Kidney epithelial cell (primary cell): ENCODE data around the gene NUCKS1. TPM values are rescaled to one million over a fixed set of nuclear protein-coding genes. Genes with fewer than 3 reads are reported as not detected.
A peak's percentile ranks its signal among the peaks of the same experiment; 100 is the strongest.

Source experiments
- DNase-seq: peaks from one replicate; pipeline ENCODE4 v3.0.0-alpha.2; 2010; ENCODE audit warnings: low read depth
- H3K27me3 ChIP-seq: 2 replicates; pipeline ENCODE4 v1.6.0; 2011; ENCODE audit warnings: low read length; ENCODE audit not compliant: control insufficient read depth, insufficient read depth
- H3K36me3 ChIP-seq: 2 replicates; pipeline ENCODE4 v1.5.1; 2011; ENCODE audit warnings: low read length; ENCODE audit not compliant: control insufficient read depth, insufficient read depth
- H3K4me3 ChIP-seq: 2 replicates; pipeline ENCODE4 v1.5.1; 2011; ENCODE audit warnings: low read depth, mild to moderate bottlenecking, control low read depth, low read length
- total RNA-seq: library from RNA; depleted of rRNA; stranded (reverse); fragments of >200 nt; gene quantifications from 2 replicates; pipeline ENCODE4 v1.2.3, GENCODE V29; 2015
- TF ChIP-seq, protein P1 (sequence below): IDR thresholded peaks from 2 replicates; pipeline ENCODE4 v1.5.1; 2011; ENCODE audit warnings: mild to moderate bottlenecking, moderate library complexity, low read length, control low read depth, inconsistent platforms; ENCODE audit not compliant: insufficient read depth, poor library complexity, severe bottlenecking

NUCKS1 gene
- total RNA-seq, 1 donor from 2014 or later, result 72.6 TPM

DNA sequence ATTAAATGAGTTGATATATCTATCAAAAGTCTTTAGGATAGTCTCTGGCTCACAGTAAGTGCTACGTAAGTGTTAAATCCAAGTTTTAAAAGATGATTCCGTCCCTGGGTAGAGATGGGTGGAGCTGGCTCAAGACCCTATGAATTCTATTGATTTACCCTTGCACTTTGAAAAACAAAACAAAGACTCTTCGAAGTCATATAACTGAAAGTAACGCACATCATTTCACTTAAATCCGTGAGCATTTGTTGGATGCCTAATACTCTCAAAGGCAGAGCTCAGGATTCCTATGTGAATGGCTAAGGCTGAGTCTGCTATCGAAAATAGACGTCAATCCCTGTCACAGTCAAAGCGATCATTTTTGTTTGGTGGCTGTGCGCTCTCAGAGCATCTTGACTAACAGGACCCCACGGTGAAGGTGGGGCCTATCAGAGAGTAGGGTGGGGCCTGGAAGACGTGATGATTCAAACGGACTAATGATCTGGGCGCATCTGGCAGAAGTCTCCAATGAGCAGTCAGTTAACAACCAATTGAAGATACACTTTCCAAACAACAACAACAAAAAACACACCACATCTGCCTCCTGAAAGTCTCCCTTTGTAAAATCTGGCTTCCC lies 1.2 kb upstream of the NUCKS1 start:
- no peaks in the 10 kb centered on the region for H3K36me3 ChIP-seq
- H3K4me3 ChIP-seq, result no peak overlapping the region
- no peaks in the 10 kb centered on the region for H3K27me3 ChIP-seq
- no peak for DNase-seq
- TF ChIP-seq, protein P1, sequence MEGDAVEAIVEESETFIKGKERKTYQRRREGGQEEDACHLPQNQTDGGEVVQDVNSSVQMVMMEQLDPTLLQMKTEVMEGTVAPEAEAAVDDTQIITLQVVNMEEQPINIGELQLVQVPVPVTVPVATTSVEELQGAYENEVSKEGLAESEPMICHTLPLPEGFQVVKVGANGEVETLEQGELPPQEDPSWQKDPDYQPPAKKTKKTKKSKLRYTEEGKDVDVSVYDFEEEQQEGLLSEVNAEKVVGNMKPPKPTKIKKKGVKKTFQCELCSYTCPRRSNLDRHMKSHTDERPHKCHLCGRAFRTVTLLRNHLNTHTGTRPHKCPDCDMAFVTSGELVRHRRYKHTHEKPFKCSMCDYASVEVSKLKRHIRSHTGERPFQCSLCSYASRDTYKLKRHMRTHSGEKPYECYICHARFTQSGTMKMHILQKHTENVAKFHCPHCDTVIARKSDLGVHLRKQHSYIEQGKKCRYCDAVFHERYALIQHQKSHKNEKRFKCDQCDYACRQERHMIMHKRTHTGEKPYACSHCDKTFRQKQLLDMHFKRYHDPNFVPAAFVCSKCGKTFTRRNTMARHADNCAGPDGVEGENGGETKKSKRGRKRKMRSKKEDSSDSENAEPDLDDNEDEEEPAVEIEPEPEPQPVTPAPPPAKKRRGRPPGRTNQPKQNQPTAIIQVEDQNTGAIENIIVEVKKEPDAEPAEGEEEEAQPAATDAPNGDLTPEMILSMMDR, result no peak

DNA sequence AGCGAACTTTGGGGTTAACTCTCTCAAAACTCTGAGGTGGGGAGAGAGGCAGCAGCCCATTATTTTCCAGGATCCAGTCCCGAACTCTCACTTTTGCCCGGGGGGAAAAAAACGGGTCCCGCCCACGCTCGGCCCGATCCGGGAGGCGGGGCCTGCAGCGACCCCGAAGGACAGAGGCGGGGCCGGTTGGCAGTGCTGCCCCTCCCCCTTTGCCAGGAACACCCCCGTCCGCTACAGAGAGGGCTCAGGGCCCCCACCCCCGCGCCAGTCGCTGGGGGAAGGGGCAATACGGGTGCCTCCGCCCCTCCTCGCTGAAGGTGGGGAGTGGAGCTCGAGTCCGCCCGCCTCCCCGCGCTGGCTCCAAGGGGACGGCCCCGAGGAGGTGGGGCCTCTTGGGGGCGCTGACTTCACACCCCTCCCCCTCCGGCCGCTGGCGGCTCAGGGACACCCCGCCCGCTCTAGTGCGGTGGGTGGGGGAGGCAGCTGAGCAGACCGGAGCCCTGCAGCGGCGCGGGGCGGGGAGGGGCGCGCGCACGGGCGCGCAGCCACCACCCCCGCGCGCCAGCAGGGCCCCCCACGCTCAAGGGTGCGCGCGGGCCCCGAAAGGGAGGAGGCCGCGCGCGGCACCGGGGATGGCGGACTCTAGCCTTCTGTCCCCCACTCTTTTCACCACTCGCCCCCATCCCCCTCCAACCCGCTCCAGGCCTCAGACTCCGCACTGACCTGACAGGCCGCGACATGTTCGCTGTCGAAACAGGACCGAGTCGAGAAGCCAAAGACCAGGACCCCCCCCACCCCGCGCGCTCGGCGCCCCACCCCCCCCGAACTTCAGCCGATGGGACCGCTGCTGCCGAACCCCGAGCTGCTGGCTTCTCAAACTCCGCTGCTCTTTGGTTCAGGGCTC lies 496 bp downstream of the NUCKS1 start:
- no peaks in the 10 kb centered on the region for H3K27me3 ChIP-seq
- no peaks in the 10 kb centered on the region for H3K36me3 ChIP-seq
- TF ChIP-seq, protein P1, result no peak
- peak overlapping the region; percentile 69 for H3K4me3 ChIP-seq
- peak; percentile 63 for DNase-seq

DNA sequence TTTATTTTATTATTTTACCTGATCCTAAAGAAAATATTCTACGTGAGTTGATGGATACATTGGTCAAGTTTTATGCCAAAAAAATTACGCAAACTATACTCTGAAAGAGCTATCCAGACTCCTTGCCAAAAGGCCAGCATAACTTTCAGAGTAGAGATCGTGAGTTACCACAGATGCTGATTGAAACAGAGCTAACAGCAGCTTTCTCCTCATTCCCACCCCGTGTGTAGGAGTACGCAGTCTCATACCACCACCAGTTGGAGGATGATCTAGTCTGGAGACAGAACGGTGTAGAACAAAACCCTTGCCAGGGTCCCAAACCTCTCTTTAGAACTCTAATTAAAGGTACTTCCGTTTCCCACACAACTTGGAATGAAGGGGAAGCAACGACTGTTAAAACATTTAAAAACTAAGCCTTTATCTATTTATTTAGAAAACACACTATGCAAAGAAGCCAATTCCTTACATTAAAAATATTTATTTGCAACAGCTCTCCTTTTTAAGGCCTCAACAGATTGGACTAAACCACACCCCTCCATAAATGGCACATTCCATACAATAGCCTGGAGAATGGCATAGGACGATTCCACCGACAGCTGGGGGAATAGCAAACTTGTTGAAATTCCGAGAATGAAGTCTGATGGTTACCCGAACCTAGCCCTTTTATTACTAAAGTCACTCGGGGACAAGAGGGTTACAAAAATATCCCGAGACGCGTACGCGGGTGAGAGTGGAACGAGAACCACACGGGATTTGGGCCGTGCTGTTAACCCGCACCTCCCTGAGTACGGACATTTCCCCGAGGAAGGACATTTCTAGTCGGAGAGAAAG lies 1.4 kb downstream of the NUCKS1 start:
- no peak for DNase-seq
- TF ChIP-seq, protein P1, result no peak
- H3K4me3 ChIP-seq, result peak overlapping the region; percentile 69
- no peaks in the 10 kb centered on the region for H3K36me3 ChIP-seq
- H3K27me3 ChIP-seq, result no peaks in the 10 kb centered on the region

DNA sequence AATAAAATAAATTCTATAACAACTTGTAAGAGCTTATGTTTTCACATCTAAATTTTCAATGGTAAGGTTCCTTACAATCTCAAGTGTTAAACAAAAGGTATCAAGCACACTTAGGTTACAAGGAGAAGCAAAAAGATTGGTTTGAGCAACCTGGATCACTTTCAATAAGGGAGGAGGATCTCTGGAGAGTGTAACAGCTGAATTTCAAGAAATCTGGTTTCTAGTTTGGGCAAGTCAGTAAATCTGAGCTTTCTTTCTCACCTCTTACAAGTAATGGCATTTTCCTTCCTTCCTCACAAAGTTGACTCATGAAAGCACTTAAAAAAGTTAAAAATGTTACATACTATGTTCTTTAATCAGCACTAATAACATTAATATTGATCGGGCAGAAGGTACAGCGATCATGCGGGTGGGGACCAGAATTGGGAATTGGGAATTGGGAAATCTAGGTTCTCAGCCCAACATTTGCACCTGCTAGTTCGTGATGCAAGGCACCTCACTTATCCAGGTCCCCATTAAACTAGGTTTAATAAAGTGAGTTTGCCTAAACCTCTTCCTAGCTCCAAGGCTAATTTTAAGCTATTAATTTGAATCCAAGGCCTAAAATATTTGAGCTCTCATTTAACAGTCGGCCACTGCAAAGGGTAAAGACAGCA lies 3.1 kb downstream of the NUCKS1 start:
- Histone ChIP-seq H3K4me3 (peak overlapping the region; percentile 10), H3K27me3 (no peaks in the 10 kb centered on the region), H3K36me3 (no peaks in the 10 kb centered on the region)
- TF ChIP-seq, protein P1, result no peak
- DNase-seq, result no peak

DNA sequence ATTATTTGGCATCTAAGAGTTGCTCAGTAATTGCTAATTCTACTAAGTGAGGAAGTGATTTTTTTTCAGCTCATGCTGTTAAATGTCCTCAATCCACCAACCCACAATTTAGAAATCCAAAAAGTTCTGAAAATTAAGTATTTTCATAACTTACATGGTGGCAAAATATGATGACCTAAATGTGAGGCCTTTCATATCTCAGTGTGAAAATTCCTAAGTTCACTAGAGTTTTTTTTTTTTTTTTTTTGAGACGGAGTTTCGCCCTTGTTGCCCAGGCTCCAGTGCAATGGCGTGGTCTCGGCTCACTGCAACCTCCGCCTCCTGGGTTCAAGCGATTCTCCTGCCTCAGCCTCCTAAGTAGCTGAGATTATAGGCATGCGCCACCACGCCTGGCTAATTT lies 5.6 kb downstream of the NUCKS1 start:
- no peak overlapping the region for H3K4me3 ChIP-seq
- no peaks in the 10 kb centered on the region for H3K27me3 ChIP-seq
- TF ChIP-seq, protein P1, result no peak
- H3K36me3 ChIP-seq, result no peaks in the 10 kb centered on the region
- DNase-seq, result no peak
